DMS 273 treated with DMSO at 0.1 percent for 48 hours (cell line): Measurements from ENCODE around the gene GRWD1.

Source experiments
- DNase-seq: peaks from one replicate; lab custom pipeline; 2025; lab: John Stamatoyannopoulos, UW

Gene GRWD1

GRCh38 chr19:48498595-48499311 is 53.0 kb downstream of the GRWD1 start:
- no peak for DNase-seq

DNA sequence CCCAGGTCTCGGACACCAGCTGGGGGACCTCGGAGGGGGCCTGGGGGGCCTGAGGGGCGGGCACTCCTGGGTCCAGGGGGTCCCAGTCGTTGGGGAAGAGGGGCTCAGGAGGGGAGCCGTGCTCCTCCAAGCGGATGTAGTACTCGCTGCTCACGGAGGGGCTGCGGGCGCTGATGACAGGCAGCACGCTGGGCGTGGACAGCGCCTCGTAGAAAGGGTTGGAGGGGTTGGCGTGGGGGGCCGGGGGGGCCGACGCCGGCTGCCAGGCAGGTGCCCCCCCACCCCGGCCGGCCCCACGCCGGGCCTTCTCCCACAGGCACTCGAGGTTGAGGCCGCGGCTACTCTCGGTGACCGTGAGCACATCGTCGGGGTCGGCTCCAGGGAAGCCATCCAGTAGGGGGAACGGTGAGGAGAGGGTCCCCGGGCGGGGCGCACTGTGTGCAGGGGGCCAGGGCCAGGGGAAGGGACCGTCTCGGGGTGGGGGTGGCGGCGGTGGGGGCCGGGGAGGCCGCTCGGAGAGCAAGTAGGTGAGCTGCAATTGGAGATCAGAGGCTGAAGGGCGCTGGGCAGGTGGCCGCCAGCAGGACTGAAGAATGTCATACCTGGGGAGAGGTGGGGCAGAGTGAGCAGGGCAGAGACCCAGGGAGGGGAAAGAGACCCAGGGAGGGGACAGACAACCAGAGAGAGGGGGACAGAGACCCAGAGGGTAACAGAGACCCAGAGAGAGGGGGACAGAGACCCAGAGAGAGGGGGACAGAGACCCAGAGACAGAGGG is 53.7 kb downstream of the GRWD1 start:
- DNase-seq, result no peak

GRCh38 chr19:48500830-48501493 is 55.2 kb downstream of the GRWD1 start:
- DNase-seq, result no peak

DNA sequence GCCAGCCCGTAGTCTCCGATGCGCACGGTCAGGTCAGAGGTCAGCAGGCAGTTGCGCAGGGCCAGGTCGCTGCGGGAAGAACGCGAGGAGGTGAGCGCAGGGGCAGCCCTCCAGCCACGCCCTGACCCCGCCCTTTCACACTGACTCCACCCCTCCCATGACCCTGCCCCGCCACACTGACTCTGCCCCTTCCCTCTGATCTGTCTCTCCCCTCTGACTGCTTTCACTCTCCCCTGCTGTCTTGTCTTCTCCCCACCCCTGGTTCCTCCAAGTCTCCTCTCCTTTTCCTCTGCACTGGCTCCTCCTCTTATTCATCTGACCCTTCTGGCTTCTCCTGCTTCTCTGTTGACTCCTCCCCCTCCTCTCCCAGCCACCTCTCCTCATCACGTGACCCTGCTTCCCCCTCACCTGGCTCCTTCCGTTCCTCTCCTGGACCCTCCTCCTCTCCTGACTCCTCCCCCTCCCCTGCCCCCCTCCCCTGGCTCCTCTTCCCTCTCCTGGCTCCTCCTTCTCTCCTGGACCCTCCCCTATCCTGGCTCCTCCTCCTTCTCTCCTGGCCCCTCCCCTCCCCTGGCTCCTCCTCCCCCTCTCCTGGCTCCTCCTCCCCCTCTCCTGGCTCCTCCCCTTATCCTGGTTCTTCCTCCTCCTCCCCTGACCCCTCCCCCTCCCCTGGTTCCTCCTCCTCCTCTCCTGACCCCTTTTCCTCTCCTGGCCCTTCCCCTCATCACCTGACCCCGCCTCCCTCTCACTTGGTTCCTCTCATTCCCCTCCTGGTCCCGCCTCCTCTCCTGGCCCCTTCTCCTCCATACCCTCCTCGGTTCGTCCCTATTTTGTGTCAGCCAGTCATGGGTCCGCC is 55.9 kb downstream of the GRWD1 start:
- DNase-seq, result no peak

- DNase-seq, result no peak
These were observed 56.7 kb downstream of the GRWD1 start for GRCh38 chr19:48502350-48503018.

DNA sequence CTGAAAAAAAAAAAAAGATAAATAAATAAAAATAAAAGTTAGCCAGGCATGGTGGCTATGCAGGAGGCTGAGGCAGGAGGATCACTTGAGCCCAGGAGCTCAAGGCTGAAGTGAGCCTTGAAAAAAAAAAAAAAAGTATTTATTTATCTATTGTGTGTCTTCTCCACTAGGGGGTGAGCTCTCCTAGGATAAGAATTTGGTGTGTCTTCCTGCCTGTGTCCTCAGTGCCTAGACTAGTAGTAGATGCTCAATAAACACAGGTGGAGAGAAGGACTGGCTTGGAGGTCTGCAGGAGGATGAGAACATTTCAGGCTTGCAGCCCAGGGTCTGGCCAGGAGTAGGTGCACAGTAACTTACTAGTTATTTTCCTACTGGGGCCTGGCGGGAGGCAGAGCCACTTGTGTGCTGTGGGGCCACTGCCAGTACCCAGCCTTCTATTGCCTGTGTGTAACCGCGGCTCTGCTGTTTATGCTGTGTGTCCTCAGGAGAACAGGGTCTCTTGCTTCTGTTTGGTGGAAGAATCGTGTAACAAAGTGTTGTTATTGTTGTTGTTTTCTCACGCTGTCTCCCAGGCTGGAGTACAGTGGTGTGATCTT is 60.5 kb downstream of the GRWD1 start:
- DNase-seq, result peak; percentile 57
